ENCODE measurements around the gene FBXO24.
"Not testable (repeated sequence)": the region's sequence is repeated elsewhere in the genome, so short reads cannot be mapped to it uniquely, and the experiment has no call there.

FBXO24 gene, protein sequence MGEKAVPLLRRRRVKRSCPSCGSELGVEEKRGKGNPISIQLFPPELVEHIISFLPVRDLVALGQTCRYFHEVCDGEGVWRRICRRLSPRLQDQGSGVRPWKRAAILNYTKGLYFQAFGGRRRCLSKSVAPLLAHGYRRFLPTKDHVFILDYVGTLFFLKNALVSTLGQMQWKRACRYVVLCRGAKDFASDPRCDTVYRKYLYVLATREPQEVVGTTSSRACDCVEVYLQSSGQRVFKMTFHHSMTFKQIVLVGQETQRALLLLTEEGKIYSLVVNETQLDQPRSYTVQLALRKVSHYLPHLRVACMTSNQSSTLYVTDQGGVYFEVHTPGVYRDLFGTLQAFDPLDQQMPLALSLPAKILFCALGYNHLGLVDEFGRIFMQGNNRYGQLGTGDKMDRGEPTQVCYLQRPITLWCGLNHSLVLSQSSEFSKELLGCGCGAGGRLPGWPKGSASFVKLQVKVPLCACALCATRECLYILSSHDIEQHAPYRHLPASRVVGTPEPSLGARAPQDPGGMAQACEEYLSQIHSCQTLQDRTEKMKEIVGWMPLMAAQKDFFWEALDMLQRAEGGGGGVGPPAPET

DNA sequence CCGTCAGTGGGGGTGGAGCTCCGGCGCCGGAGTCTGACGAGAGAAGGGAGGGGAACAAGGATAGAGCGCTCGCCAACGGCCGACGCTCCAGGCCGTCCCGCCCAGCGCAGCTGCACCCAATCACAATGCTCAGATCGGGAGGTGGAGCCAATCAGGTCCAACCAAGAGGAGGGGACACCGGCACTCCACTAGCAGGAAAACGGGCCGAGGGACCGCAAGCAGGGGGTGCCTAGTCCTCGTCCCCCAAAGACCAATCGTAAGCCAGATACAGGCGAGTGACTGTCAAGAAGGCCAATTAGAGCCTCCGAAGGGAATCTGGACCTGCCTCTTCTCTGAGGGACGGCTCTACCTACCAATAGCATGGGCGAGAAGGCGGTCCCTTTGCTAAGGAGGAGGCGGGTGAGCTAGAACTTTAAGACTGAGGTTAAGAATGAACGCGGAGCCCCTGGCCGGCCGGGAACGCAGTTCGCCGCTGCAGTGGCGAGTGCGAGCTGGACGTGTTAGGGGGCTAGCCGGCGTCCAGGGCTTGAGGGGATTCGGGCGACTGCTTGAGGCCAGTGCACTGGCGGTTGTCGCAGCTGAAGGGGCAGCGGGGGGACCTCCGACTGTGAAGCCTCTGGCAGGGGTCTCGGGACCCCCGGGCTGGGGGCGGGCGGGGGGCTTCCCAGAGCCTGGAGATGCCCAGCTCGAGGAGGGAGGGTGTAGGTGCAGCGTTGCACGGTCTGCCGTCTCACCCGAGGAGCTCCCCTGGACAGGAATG lies at the start of gene FBXO24:
Gene FBXO24, plus strand, starts transcription at position 63 of the 760 bp plus-strand sequence. Its CDS starts 298 bp downstream, at position 361.
- peak; percentile 100 for DNase-seq (ENCODE audit: low read depth, low spot score)

DNA sequence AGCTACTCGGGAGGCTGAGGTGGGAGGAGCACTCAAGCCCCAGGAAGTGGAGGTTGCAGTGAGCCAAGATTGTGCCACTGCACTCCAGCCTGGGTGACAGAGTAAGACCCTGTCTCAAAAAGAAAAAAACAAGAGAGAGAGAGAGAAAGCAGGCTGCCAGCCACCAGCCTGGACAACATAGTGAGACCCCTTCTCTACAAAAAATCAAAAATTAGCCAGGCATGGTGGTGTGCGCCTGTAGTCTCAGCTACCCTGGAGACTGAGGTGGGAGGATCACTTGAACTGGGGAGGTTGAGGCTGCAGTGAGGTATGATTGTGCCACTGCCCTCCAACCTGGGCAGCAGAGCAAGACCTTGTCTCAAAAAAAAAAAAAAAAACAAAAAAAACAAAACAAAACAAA lies 49.4 kb upstream of the FBXO24 start:
- not testable (repeated sequence) for DNase-seq (ENCODE audit: low read depth, low spot score)

DNA sequence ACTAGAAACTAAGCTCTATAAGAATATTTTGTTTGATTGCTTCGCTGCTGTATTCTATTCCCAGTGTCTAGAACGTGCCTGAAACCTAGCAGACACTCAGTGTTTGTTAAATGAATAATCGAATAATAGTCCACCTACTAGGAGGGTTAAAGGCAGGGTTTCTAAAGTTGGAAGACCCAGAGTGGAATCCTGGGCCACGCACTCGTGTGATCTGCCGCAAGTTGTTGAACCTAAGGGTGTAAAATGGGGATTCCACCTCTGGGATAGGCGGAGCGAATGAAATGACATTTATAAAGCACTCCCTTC lies 47.8 kb upstream of the FBXO24 start:
- no peak for DNase-seq (ENCODE audit: low read depth, low spot score)

DNA sequence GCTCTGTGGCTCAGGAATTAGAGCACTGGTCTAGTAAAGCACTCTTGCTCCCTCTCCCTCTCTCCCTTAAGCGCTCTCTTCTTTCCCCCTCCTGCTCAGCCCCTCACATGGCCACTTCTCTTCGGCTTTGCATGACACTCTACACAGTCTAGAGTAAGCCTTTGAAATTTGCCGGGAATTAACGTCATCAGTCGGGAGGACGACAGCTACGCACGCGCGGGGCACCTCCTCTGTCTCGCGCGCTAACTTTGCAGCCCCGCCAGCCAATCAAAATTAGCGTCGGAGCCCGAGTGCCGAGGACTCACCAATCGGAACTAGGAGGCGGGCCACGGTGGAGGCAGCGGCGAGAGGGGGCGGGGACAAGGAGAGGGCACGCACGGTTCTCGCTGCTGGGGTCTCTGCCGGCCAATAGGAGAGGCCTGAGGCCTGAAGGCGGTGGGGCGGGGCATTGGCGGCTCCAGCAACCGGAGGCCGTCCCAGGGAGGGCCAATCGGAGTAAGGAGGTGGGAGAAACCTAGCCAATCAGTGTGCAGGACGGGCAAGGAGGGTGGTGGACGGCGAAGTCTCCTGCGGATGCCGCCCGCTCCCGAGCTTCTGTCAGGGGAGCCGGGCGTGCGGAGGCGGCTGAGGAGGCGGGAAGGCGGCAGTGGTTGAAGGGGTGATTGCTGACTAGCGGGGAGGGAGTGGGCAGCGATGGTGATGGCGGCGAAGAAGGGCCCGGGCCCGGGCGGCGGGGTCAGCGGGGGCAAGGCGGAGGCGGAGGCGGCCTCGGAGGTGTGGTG lies 47.3 kb upstream of the FBXO24 start, which contains the start of gene AGFG2:
Gene AGFG2, plus strand, starts transcription at position 550 of the 782 bp plus-strand sequence. Its CDS starts 144 bp downstream, at position 694.
- peak; percentile 99 for DNase-seq (ENCODE audit: low read depth, low spot score)

DNA sequence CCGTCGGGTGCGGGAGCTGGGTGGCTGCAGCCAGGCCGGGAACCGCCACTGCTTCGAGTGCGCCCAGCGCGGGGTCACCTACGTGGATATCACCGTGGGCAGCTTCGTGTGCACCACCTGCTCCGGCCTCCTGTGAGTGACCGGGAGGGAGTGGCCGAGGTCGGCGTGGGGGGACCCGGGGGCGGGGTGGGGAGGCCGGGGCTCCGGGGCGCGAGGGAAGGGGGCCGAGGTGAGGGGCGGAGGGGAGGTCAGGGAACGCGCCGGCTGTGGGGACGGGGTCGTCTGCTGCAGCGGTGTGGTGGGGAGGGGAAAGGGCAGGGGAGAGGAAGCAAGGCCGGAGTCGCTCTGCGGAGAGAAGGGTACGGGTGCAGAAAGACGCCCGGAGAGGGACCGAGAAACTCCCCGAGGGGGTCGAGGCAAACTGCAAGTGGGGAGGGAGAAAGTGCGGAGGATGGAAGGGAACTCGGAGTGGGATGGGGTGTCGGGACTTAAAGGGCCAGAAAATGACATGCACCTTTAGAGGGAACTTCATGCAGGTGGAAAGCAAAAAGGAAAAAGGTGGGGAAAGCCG lies 46.6 kb upstream of the FBXO24 start:
- DNase-seq (ENCODE audit: low read depth, low spot score): no peak

DNA sequence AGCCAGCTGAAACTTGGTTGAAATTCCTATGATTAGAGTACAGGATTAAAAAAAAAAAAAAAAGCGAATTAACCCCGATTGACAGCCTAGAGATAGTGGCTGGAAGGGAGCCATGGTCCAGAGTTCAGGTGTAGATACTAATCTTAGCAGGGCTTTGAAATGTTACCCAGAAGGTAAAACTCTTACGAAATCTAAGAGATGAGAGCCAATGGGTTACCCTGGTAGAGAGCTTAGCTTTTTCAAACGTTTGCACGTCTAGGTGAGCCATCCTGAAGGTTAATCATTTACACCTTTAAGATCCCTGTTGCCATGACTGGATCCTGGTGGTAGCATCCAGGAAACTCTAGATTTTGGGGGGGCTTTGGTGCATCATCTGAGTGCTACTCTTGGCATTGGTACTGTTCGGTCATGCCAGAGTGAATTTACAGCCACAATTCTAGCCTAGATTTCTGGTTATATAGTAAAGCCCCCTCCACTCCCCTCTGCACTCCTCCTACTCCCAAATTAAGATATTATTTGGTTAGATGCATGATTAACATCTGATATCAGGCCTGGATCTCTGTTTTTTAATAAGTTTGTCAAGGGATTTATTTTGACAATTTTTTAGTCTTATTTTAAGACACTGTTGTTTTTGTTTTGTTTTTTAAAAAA lies 45.9 kb upstream of the FBXO24 start:
- no peak for DNase-seq (ENCODE audit: low read depth, low spot score)

DNA sequence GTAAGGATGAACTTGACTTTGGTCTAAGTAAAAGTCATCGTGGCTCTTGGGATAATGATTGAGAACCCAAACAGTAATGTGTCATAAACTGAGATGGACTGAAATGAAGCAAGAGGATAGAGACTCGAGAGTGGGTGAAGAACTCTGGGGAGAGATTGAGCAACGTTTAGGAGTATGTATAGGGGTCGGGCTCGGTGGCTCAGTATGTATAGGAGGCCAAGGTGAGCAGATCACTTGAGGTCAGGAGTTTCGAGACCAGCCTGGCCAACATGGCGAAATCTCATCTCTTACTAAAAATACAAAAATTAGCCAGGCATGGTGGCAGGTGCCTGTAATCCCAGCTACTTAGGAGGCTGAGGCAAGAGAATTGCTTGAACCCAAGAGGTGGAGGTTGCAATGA lies 44.8 kb upstream of the FBXO24 start:
- not testable (repeated sequence) for DNase-seq (ENCODE audit: low read depth, low spot score)

DNA sequence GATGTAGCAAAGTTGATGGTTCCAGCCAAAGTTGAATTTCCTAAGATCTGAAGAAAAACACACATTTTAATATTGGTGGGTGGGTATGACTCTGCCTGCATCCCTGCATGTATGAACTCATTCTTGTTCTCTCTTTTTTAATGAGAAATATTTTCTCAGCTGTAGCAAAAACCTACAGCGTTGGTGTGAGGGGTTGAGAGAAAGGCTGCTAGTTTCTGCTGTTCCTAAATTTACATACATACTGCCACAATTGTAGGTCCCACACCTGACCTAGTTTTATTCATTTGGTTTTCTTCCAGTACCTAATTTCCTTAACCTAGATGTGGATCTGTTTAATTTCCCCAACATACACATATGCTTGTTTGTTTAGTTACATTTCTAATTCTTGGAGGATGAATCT lies 42.5 kb upstream of the FBXO24 start:
- DNase-seq (ENCODE audit: low read depth, low spot score): no peak

DNA sequence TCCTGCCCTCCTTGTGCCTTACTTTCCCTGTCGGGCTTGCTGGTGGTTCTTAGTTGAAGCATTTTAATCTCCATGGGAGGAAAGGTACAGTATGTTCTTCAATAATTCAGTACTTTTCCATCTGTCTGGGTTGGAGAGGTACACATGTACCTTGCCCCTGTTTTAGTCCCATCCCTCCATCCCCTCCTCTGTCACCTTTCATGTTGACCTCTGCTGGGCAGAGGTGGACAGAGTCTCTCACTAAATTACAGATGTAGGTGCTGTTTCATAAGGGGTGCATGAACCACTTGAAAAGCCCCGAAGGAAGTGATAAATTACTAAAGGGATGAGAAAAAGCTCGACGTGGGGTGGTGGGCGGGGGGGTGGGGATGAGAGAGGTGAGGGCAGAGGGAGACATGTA lies 41.7 kb upstream of the FBXO24 start:
- DNase-seq (ENCODE audit: low read depth, low spot score): no peak

DNA sequence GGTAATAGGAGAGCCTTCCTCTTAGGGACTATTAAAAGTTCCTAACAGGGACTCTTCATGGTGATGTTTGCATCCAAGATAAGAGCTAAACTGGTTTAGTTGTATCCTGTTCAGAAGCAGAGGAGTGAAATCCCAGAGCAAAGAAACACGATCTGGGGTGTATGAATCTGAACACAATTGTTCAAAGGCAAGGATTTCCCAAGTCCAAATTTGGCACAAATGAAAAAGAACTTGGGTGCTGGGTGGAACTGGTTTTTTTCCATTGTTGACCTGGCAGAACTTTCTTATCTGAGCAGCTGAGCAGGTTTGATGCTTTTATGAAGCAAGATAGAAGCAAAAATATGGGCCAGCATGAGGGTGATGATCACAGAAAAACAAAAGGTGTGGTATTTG lies 41.2 kb upstream of the FBXO24 start:
- no peak for DNase-seq (ENCODE audit: low read depth, low spot score)

DNA sequence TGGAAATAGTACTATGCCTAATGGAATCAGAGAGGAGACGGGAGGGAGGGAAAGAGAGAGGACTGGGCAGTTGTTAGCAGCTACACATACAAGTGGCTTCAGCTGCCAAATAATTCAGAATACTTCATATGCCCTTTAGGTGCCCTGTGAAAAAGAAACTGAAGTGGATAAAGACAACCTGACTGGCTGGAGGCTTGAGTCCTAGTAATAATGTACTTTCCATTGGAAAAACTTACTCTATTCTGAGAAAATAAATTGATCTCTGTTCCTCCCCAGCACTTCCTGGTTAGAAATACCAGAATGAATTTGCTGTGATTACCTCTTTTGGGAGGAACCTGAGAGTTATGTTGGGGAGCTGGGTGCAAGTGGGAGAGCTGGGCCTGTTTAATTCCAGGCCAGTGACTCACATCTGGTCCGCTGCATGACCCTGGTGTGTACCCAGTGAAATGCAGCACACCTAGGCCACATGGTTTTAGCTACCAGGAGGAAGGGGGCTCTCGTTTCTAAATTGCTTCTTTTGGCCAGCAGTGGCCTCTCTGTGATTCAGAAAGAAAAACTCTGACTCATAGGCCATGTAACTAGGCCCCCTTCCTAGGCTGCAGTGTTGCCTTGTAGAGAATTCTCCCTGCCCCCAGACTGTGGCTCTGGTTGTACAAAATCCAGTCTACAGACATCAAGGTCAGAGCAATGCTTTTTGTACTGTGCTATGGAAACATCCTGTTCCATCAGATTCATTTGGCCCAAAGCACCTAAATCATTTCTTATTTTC lies 40.6 kb upstream of the FBXO24 start:
- DNase-seq (ENCODE audit: low read depth, low spot score): peak; percentile 74

DNA sequence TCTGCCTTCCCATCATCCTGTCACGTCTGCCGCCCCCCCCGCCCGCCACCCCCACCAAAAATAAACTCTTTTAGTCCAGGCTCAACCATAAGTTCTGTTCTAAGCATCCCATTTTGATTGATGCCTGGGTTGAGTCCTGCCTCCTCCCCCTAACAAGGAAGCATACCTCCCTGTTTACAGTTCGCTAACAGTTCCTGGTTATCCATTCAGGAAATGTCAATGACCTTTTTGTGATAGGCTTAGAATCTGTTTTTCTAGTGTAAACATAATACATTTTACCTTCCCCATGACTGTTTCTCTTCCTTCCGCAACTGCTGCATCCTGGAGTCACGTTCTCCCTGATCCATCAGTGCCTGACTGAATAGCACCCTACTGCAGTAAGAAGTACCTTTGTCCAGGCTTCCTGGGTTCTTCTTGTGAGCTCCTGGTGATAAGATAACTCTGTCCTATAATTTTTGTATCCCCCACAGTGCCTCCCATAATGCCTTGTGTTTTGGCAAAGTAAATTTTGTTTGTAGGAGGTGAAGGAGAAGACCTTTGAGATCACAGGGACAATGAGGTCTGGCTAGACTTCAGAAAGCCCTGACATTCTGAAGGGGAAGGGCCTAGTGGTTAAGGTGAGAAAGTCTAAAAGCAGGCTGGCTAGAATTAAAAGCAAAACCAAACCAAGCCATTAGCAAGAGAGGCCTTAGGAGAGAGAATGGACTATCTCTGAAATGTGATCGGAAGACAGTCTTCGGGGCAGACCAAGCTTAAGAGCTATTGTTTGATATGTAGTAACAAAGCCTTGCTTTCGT lies 39.8 kb upstream of the FBXO24 start:
- no peak for DNase-seq (ENCODE audit: low read depth, low spot score)

DNA sequence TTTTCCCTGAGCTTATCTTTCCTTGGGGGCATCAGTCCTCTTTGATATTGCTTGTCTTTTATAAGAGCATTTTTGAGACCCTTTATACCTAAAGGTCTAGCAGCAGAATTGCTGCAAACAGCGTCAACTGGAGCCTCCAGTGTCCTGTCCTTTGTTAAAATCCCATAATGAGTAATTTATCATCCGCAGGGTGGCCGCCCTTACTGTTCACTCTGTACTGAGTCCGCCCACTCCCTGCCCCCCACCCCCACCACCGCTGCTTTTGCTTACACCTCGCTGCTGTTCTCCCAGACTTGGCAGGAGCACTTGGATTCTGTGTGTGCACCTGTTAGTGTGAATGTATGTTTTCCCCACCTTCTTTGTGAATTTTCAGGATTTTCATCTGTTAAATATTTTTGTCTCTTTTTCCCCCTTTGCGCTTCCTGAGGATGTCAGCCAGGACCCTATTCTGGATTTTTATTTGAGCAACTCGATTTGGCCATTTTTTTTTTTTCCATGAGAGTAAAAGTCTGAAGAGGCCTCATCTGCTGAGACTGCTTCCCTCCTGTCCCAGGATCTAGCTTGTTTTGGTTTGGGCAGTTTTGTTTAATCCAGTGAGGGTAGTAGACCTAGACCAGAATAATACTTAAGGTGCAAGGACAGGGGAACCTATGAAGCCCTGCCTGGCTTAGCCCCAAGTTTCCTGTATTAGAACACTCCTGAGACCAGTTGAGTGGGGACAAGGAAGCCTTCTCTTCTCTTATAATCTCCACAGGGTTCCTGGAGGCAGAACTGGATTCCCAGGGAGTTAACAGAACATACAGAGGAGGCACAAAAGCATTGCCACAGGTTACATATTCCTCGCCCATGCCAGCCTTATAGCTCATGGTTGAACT lies 39.0 kb upstream of the FBXO24 start:
- DNase-seq (ENCODE audit: low read depth, low spot score): no peak

DNA sequence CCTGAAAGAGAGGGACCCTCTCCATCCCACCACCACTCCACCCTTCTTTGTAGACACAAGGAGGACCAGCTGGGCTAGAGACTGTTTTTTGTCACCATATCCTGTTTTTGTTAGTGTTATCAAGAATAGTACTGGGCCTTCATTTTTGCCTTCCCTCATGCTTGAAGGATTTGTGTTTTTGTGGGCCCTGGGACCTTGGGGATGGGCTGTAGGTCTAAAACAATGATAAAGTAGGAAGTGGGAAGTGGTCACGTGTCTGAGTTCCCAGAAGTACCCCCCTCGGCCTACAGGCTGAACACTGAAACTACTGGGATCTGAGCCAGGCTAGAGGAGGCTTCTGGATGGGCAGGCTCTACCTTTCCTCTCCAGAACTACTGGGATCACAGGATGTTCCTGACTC lies 38.3 kb upstream of the FBXO24 start:
- DNase-seq (ENCODE audit: low read depth, low spot score): no peak

DNA sequence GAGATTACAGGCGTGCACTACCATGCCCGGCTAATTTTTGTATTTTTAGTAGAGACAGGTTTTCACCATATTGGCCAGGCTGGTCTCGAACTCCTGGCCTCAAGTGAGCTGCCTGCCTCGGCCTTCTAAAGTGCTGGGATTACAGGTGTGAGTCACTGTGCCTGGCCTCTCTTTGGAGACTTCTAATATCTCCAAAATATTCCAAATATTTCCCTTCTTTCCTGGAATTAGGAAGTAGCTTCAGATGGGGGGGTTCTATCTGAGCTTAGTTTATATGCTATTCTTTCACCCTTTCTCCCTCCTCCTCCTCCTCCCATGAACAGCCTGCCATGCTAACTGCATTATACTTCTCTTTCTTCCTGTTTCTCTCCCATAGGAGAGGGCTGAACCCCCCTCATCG lies 37.7 kb upstream of the FBXO24 start:
- DNase-seq (ENCODE audit: low read depth, low spot score): not testable (repeated sequence)

DNA sequence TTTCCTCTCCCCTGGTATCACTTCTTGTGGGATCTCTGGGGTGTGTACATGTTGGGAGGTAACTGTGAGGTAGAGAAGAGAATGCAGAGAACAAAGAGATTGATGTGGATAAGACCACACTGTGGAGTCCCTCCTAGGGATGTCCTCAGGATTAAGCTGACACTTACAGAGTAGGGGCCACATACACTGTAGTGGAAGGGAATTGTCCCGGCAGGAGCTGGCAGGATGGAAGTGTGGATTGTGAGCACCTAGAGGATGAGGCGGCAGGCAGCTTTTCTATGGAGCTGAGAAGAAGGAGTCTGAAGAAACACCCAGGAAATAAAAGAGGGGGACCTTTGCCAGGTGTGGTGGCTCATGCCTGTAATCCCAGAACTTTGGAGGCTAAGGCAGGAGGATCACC lies 33.6 kb upstream of the FBXO24 start:
- DNase-seq (ENCODE audit: low read depth, low spot score): no peak

DNA sequence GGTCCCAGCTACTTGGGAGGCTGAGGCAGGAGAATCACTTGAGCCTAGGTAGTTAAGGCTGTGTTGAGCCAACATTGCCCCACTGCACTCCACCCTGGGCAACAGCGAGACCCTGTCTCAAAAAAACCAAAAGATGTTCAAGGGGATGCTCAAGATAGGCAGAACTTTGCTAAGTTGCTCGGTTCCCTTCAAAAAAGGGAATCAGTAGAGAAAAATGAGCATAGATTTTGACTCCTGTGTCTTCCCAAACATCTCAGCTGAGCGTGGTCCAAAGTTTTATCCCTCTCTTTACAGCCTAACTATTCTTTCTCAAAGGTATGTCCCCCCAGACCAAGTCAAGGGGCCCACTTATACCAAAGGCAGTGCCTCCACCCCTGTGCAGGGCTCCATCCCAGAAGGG lies 33.1 kb upstream of the FBXO24 start:
- no peak for DNase-seq (ENCODE audit: low read depth, low spot score)

DNA sequence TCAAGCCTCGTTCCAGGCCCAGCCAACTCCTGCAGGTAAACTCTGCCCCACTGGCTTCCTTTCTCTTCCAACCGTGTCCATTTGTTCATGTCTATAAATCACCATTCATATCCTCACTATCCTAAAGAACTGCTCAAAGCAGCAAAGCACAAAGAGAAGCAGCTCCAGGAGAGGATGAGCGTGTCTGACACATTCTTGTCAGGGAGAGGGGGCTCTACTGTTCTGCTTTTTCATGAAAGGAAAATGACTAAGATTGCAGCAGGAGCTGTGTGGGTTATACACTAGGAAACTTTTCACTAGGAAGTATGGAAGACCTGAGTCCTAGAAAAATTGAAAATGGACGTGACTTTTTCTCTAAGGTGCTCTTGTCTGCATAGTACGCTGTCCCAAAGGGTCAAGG lies 30.4 kb upstream of the FBXO24 start:
- DNase-seq (ENCODE audit: low read depth, low spot score): no peak
